ENCODE data around the gene LYSMD1.
"Not testable (repeated sequence)": the region's sequence is repeated elsewhere in the genome, so short reads cannot be mapped to it uniquely, and the experiment has no call there.

LYSMD1 gene, protein sequence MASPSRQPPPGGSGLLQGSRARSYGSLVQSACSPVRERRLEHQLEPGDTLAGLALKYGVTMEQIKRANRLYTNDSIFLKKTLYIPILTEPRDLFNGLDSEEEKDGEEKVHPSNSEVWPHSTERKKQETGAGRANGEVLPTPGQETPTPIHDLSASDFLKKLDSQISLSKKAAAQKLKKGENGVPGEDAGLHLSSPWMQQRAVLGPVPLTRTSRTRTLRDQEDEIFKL

GRCh38 chr1:151165738-151166504 is at the start of gene LYSMD1, which contains the start of gene SCNM1:
TSS of gene LYSMD1 (minus strand) at chr1:151165902. CDS start at chr1:151165258, 644 bp downstream.
TSS of gene SCNM1 (plus strand) at chr1:151166144. CDS start at chr1:151166153, 9 bp downstream.
- DNase-seq (ENCODE audit: low read depth) = peak; percentile 99
- peak within 1 kb of the TSS; percentile 85 for H3K4me3 ChIP-seq (replicated peaks; ENCODE audit: low read depth, low read length)
- TF ChIP-seq, protein P1, sequence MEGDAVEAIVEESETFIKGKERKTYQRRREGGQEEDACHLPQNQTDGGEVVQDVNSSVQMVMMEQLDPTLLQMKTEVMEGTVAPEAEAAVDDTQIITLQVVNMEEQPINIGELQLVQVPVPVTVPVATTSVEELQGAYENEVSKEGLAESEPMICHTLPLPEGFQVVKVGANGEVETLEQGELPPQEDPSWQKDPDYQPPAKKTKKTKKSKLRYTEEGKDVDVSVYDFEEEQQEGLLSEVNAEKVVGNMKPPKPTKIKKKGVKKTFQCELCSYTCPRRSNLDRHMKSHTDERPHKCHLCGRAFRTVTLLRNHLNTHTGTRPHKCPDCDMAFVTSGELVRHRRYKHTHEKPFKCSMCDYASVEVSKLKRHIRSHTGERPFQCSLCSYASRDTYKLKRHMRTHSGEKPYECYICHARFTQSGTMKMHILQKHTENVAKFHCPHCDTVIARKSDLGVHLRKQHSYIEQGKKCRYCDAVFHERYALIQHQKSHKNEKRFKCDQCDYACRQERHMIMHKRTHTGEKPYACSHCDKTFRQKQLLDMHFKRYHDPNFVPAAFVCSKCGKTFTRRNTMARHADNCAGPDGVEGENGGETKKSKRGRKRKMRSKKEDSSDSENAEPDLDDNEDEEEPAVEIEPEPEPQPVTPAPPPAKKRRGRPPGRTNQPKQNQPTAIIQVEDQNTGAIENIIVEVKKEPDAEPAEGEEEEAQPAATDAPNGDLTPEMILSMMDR (IDR thresholded peaks at IDR 0.05; ENCODE audit: low read length, missing control alignments) = no peak

GRCh38 chr1:151213560-151213959 is 47.9 kb upstream of the LYSMD1 start:
- H3K4me3 ChIP-seq (replicated peaks; ENCODE audit: low read depth, low read length) = no peak overlapping the region
- TF ChIP-seq, protein P1 (IDR thresholded peaks at IDR 0.05; ENCODE audit: low read length, missing control alignments) = no peak
- DNase-seq (ENCODE audit: low read depth) = no peak

DNA sequence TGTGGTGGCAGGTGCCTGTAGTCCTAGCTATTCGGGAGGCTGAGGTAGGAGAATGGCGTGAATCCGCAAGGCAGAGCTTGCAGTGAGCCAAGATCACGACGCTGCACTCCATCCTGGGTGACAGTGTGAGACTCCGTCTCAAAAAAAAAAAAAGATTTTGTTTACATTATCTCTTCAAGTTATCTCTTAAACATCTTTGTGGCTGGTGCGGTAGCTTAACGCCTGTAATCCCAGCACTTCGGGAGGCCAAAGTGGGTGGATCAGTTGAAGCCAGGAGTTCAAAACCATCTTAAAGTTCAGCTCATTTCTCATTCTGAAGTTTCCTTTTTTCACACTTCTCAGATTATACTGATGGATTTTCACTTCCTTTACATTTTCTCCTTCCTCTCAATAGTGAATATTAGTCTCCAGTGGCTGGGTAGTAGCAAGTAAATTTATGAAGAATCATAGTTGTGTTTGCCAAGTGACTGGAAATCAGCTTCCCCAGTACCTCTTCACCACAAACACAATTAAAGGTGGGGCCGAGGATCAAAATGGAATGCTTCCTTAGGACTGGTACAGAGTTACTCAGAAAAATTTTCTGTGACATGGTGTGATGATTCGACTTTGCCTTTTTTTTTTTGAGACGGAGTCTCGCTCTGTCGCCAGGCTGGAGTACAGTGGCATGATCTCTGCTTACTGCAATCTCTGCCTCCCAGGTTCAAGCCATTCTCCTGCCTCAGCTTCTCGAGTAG is 46.4 kb upstream of the LYSMD1 start:
- TF ChIP-seq, protein P1 (IDR thresholded peaks at IDR 0.05; ENCODE audit: low read length, missing control alignments) = no peak

DNA sequence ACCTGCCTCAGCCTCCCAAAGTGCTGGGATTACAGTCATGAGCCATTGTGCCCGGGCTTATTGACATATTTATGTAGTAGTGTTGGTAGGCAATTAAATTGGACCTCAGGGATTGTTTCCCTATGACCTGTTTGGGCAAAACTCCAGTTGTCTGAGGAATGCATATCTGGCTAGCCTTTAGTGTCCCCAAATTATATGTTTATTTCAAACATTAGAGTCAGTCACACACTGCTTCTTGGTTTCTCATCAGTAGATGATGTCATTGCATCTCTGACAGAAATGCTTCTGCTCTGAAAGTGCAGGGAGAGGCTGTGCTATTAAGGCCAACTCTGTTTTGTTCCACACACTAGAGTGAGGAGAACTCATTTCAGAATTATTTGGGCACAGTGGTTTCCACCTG is 45.1 kb upstream of the LYSMD1 start:
- DNase-seq (ENCODE audit: low read depth) = no peak
- TF ChIP-seq, protein P1 (IDR thresholded peaks at IDR 0.05; ENCODE audit: low read length, missing control alignments) = no peak
- no peak overlapping the region for H3K4me3 ChIP-seq (replicated peaks; ENCODE audit: low read depth, low read length)

More for the DNA sequence above, 46.4 kb upstream of the LYSMD1 start:
- H3K4me3 ChIP-seq (replicated peaks; ENCODE audit: low read depth, low read length) = no peak overlapping the region
- DNase-seq (ENCODE audit: low read depth) = no peak

DNA sequence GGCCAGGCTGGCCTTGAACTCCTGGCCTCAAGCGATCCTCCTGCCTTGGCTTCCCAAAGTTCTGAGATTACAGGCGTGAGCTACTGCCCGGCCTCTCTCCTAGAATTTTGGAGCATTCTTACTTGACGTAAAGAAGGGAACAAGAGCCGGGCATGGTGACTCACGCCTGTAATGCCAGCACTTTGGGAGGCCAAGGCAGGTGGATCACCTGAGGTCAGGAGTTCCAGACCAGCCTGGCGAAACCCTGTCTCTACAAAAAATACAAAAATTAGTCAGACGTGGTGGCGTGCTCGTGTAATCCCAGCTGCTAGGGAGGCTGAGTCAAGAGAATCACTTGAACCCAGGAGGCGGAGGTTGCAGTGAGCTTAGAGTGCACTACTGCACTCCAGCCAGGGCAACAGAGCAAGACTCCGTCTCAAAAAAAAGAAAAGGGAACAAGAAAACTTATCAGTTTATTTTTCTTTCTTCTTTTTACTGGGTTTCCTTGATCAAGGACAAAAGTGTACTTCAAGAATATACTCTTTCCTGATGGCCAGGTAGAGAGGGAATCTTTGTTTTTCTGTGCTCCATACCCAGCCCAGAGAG is 39.8 kb upstream of the LYSMD1 start:
- not testable (repeated sequence) for H3K4me3 ChIP-seq (replicated peaks; ENCODE audit: low read depth, low read length); DNase-seq (ENCODE audit: low read depth)

DNA sequence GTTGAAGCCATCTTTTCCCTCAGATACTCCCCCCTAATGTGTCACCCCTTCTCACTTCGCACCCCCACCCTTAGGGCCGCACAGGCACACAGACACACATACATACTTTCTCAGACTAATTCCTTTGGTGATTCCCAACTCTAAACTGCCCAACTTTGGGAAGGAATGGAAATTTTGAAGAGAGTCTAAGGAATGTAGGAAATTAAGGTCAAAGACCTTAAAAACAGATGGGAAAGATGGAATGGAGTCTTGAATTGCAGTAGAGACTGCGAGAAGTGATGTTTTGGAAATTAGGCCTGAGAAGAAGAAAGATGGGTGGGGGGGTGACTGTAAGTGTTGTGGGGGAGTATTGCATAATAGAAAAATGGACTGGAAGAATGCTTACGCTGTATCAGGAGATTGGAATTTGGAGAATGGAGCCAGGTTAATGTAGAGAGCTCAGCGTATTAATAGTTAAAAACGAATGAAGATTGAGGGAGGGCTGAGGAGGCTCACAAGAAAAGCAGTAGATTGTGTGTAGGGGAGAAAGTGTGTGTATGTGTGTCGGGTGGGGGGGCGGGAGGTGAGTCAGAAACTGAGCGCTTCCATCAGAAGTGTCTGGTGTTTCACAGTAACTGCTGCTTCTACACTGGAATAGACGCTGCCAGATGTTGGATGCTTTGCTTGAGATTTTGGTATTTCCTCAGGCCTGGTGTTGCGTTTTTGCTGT is 34.3 kb upstream of the LYSMD1 start:
- TF ChIP-seq, protein P1 (IDR thresholded peaks at IDR 0.05; ENCODE audit: low read length, missing control alignments) = no peak
- H3K4me3 ChIP-seq (replicated peaks; ENCODE audit: low read depth, low read length) = peak overlapping the region; percentile 100
- DNase-seq (ENCODE audit: low read depth) = peak; percentile 92
